ENCODE data around the gene XAF1.
"Not testable (repeated sequence)": the region's sequence is repeated elsewhere in the genome, so short reads cannot be mapped to it uniquely, and the experiment has no call there.

Gene XAF1

DNA sequence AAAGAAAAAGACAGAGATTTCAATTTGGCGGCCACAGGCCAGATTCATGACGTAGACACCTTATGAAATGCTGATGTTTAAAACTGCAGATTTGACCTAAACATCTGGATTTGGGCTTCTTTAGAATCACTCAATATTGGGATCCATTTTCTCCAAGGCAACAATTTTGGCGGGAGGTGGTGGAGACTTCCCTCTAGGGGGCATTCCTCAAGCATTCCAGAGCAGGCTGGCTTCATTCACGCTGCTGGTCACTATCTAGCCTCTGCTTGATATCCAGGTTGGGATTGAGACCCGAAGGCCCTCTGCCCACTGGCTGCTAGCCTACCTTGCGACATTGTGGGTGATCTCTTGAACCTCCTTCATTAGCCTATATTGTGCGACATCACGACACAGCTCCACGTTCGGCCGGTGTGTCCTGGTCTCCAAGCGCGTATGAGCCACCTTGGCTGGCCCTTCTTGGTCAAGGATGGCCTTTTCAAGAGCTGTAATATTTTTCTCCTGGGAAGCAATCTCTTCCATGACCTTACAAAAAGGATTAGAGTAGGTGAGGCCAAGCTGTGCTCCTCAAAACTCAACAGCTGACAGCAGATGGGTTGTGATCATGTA lies 44.7 kb downstream of the XAF1 start:
- TF ChIP-seq ZNF274 (IDR thresholded peaks at IDR 0.05; ENCODE audit: low read depth, low read length) (no peak), SUZ12 (IDR thresholded peaks at IDR 0.05; ENCODE audit: extremely low read depth, insufficient read depth, insufficient read length) (no peak), YY1 (IDR thresholded peaks at IDR 0.05; ENCODE audit: insufficient read depth, insufficient read length) (no peak)
- no peak overlapping the region for H3K4me3 ChIP-seq (ENCODE audit: insufficient read length, low read depth)
- no peak for DNase-seq (ENCODE audit: low read depth, low spot score)
- H3K4me1 ChIP-seq (ENCODE audit: insufficient read depth, insufficient read length), result no peaks in the 10 kb centered on the region
- H3K9me3 ChIP-seq (ENCODE audit: insufficient read depth, low read length), result no peaks in the 10 kb centered on the region
- H3K9ac ChIP-seq (ENCODE audit: insufficient read length, low read depth), result no peak overlapping the region
- H3K27me3 ChIP-seq (ENCODE audit: insufficient read depth, insufficient read length), result no peaks in the 10 kb centered on the region
- no peaks in the 10 kb centered on the region for H3K36me3 ChIP-seq (ENCODE audit: insufficient read depth, insufficient read length, low read length)

DNA sequence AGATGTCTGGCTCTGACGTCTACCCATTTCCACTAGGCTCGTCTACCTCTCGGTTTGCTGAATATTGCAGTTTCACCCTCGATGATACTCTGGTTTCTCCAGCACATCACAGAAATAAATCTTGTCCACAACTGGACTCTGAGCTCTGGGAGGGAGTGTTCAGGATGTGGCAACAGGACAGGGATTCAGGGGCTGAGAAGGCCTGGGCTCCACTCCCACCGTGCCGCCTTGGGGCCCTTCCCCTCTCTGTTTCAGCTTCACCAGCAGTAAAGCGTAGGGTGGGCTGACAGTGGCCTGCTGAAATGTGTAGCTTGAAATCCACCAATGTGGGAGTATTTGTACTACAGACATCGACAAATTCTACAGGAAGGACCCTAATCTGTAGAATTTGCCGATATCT lies 55.7 kb downstream of the XAF1 start:
- no peak for DNase-seq (ENCODE audit: low read depth, low spot score)
- Histone ChIP-seq H3K9ac (ENCODE audit: insufficient read length, low read depth) (no peak overlapping the region), H3K4me3 (ENCODE audit: insufficient read length, low read depth) (no peak overlapping the region), H3K9me3 (ENCODE audit: insufficient read depth, low read length) (peaks cover 6% of the 10 kb centered on the region; the same call in 1 of the 2 replicates), H3K27me3 (ENCODE audit: insufficient read depth, insufficient read length) (no peaks in the 10 kb centered on the region), H3K4me1 (ENCODE audit: insufficient read depth, insufficient read length) (no peaks in the 10 kb centered on the region), H3K36me3 (ENCODE audit: insufficient read depth, insufficient read length, low read length) (no peaks in the 10 kb centered on the region)
- TF ChIP-seq ZNF274 (IDR thresholded peaks at IDR 0.05; ENCODE audit: low read depth, low read length), result no peak

- Histone ChIP-seq H3K27me3 (ENCODE audit: insufficient read depth, insufficient read length) (no peaks in the 10 kb centered on the region), H3K9ac (ENCODE audit: insufficient read length, low read depth) (no peak overlapping the region), H3K9me3 (ENCODE audit: insufficient read depth, low read length) (peaks cover 6% of the 10 kb centered on the region; the same call in 1 of the 2 replicates), H3K36me3 (ENCODE audit: insufficient read depth, insufficient read length, low read length) (no peaks in the 10 kb centered on the region), H3K4me1 (ENCODE audit: insufficient read depth, insufficient read length) (no peaks in the 10 kb centered on the region), H3K4me3 (ENCODE audit: insufficient read length, low read depth) (no peak overlapping the region)
- no peak for DNase-seq (ENCODE audit: low read depth, low spot score)
- TF ChIP-seq ZNF274 (IDR thresholded peaks at IDR 0.05; ENCODE audit: low read depth, low read length), result no peak
- TF ChIP-seq SUZ12 (IDR thresholded peaks at IDR 0.05; ENCODE audit: extremely low read depth, insufficient read depth, insufficient read length), result no peak
- no peak for TF ChIP-seq YY1 (IDR thresholded peaks at IDR 0.05; ENCODE audit: insufficient read depth, insufficient read length)
These were observed 56.4 kb downstream of the XAF1 start for GRCh38 chr17:6812295-6812694.

DNA sequence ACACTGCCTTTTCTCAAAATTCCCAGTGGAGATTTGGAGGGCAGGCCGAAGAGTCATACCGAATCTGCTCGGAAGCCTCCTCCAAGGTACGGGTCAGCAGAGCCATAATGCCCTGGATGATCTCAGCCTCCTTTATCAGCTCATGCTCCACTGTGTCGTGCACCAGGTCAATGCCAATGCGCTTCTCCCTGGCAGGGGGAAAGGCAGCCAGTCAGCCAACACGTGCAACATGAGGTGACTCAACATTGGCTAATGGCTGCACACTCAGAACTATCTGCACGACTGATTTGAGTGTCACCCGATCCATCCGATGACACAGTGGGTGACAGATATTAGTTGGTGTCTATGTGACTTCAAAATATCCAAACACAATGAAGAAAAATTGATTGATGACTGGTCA lies 59.9 kb downstream of the XAF1 start:
- Histone ChIP-seq H3K9me3 (ENCODE audit: insufficient read depth, low read length) (peaks cover 11% of the 10 kb centered on the region; the same call in 1 of the 2 replicates), H3K27me3 (ENCODE audit: insufficient read depth, insufficient read length) (no peaks in the 10 kb centered on the region), H3K4me1 (ENCODE audit: insufficient read depth, insufficient read length) (no peaks in the 10 kb centered on the region), H3K9ac (ENCODE audit: insufficient read length, low read depth) (no peak overlapping the region), H3K36me3 (ENCODE audit: insufficient read depth, insufficient read length, low read length) (no peaks in the 10 kb centered on the region), H3K4me3 (ENCODE audit: insufficient read length, low read depth) (no peak overlapping the region)
- DNase-seq (ENCODE audit: low read depth, low spot score), result no peak
- TF ChIP-seq ZNF274 (IDR thresholded peaks at IDR 0.05; ENCODE audit: low read depth, low read length) (no peak), YY1 (IDR thresholded peaks at IDR 0.05; ENCODE audit: insufficient read depth, insufficient read length) (no peak), SUZ12 (IDR thresholded peaks at IDR 0.05; ENCODE audit: extremely low read depth, insufficient read depth, insufficient read length) (no peak)

- H3K27me3 ChIP-seq (ENCODE audit: insufficient read depth, insufficient read length); DNase-seq (ENCODE audit: low read depth, low spot score); H3K36me3 ChIP-seq (ENCODE audit: insufficient read depth, insufficient read length, low read length); H3K4me3 ChIP-seq (ENCODE audit: insufficient read length, low read depth); H3K4me1 ChIP-seq (ENCODE audit: insufficient read depth, insufficient read length); H3K9ac ChIP-seq (ENCODE audit: insufficient read length, low read depth): not testable (repeated sequence)
- H3K9me3 ChIP-seq (ENCODE audit: insufficient read depth, low read length), result peaks cover 14% of the 10 kb centered on the region; the same call in 1 of the 2 replicates
These were observed 60.5 kb downstream of the XAF1 start for GRCh38 chr17:6816368-6816767.

DNA sequence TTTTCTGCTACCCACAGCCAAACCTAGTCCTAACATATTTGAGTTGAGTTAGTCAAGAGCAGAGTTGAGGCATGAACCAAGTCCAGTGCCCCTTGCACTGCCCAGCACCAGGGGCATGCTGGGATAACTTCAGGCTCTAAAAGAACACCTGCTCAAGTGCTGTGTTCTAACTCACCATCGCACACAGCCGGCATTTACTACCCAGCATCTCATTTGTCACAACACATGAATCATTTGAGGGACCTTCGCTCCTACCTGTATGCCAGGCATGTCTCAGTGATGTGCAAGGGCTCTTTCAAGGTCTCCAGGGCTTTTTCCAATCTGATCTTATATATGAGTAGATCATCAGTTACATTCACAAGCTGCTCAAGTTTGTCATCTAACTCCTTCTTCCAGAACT lies 63.1 kb downstream of the XAF1 start:
- TF ChIP-seq ZNF274 (IDR thresholded peaks at IDR 0.05; ENCODE audit: low read depth, low read length) (no peak), SUZ12 (IDR thresholded peaks at IDR 0.05; ENCODE audit: extremely low read depth, insufficient read depth, insufficient read length) (no peak)
- no peak for DNase-seq (ENCODE audit: low read depth, low spot score)
- no peak overlapping the region for H3K4me3 ChIP-seq (ENCODE audit: insufficient read length, low read depth)
- no peak overlapping the region for H3K9ac ChIP-seq (ENCODE audit: insufficient read length, low read depth)
- H3K4me1 ChIP-seq (ENCODE audit: insufficient read depth, insufficient read length), result peaks cover 3% of the 10 kb centered on the region
- peaks cover 16% of the 10 kb centered on the region; the same call in 1 of the 2 replicates for H3K9me3 ChIP-seq (ENCODE audit: insufficient read depth, low read length)
- no peaks in the 10 kb centered on the region for H3K27me3 ChIP-seq (ENCODE audit: insufficient read depth, insufficient read length)
- no peaks in the 10 kb centered on the region for H3K36me3 ChIP-seq (ENCODE audit: insufficient read depth, insufficient read length, low read length)

GRCh38 chr17:6823011-6823442 lies 67.2 kb downstream of the XAF1 start:
- no peaks in the 10 kb centered on the region for H3K36me3 ChIP-seq (ENCODE audit: insufficient read depth, insufficient read length, low read length)
- no peak overlapping the region for H3K9ac ChIP-seq (ENCODE audit: insufficient read length, low read depth)
- DNase-seq (ENCODE audit: low read depth, low spot score), result no peak
- peaks cover 3% of the 10 kb centered on the region for H3K4me1 ChIP-seq (ENCODE audit: insufficient read depth, insufficient read length)
- peaks cover 16% of the 10 kb centered on the region; the same call in 1 of the 2 replicates for H3K9me3 ChIP-seq (ENCODE audit: insufficient read depth, low read length)
- H3K27me3 ChIP-seq (ENCODE audit: insufficient read depth, insufficient read length), result no peaks in the 10 kb centered on the region
- no peak overlapping the region for H3K4me3 ChIP-seq (ENCODE audit: insufficient read length, low read depth)
- no peak for TF ChIP-seq ZNF274 (IDR thresholded peaks at IDR 0.05; ENCODE audit: low read depth, low read length)
- no peak for TF ChIP-seq YY1 (IDR thresholded peaks at IDR 0.05; ENCODE audit: insufficient read depth, insufficient read length)
- TF ChIP-seq SUZ12 (IDR thresholded peaks at IDR 0.05; ENCODE audit: extremely low read depth, insufficient read depth, insufficient read length), result no peak

Measured in NT2/D1 (cell line).